Fibroblast of lung (primary cell): Measurements from ENCODE around the gene SV2A. TPM values are rescaled to one million over a fixed set of nuclear protein-coding genes. Genes with fewer than 3 reads are reported as not detected.

ENCODE experiments used
- polyA plus RNA-seq, 2 donors: library from polyadenylated mRNA; depleted of rRNA in 1 of 2; stranded (reverse) in 1 of 2; unstranded in 1 of 2; fragments of >200 nt; gene quantifications; 2 replicates each; pipeline ENCODE4 v1.2.1, GENCODE V29; 2011 to 2012; ENCODE audit warnings: missing spikeins in 1 of 2
- total RNA-seq: library from RNA; depleted of rRNA; stranded (reverse); fragments of >200 nt; gene quantifications from 2 replicates; pipeline ENCODE4 v1.2.1, GENCODE V29; 2014

The SV2A gene
- total and polyA plus RNA-seq, 2 donors (not counting 1 experiment from before 2014, with no cell fraction given) = 35.8 to 39.6 TPM

Other genes with a start within 250 kb of the SV2A start
- gene FCGR1A, start 135.2 kb downstream of the SV2A start, total RNA-seq = not detected in 2 replicates
- not detected in 2 replicates for gene FCGR1A, start 135.2 kb downstream of the SV2A start, polyA plus RNA-seq
- 10.0 and 12.4 TPM in 2 replicates for gene BOLA1, start 18.3 kb downstream of the SV2A start, total RNA-seq
- 6.4 and 7.0 TPM in 2 replicates for gene BOLA1, start 18.3 kb downstream of the SV2A start, polyA plus RNA-seq
- 8.0 and 9.9 TPM in 2 replicates for gene SF3B4, start 10.0 kb upstream of the SV2A start, total RNA-seq
- gene SF3B4, start 10.0 kb upstream of the SV2A start, polyA plus RNA-seq = 29.9 and 41.2 TPM in 2 replicates
- 5.6 and 14.0 TPM in 2 replicates for gene MTMR11, start 19.0 kb upstream of the SV2A start, total RNA-seq
- gene MTMR11, start 19.0 kb upstream of the SV2A start, polyA plus RNA-seq = 14.5 and 17.5 TPM in 2 replicates
- gene OTUD7B, start 92.9 kb upstream of the SV2A start, total RNA-seq = 14.1 and 17.3 TPM in 2 replicates
- gene OTUD7B, start 92.9 kb upstream of the SV2A start, polyA plus RNA-seq = 10.1 and 12.6 TPM in 2 replicates
- 30.6 and 42.6 TPM in 2 replicates for gene VPS45, start 149.9 kb upstream of the SV2A start, total RNA-seq
- gene VPS45, start 149.9 kb upstream of the SV2A start, polyA plus RNA-seq = 43.2 and 50.0 TPM in 2 replicates
- 55.0 and 65.6 TPM in 2 replicates for gene PLEKHO1, start 232.1 kb upstream of the SV2A start, total RNA-seq
- 35.1 and 48.3 TPM in 2 replicates for gene PLEKHO1, start 232.1 kb upstream of the SV2A start, polyA plus RNA-seq